Stimulated activated effector memory CD8-positive, alpha-beta T cell treated with anti-CD3 and anti-CD28 coated beads, Interleukin-12 subunit alpha, Interleukin-12 subunit beta, amount 100 ng/mL, for 72 hours (primary cell): ENCODE results near the gene CWF19L2.
"Not testable (repeated sequence)": the region's sequence is repeated elsewhere in the genome, so short reads cannot be mapped to it uniquely, and the experiment has no call there.

ENCODE experiments used
- ATAC-seq: fragments of 150-1000 bp; cut with Tn5 transposase; 2 replicates; pipeline ENCODE4 v1.10.0; 2021
- DNase-seq, 2 donors: peaks; one replicate each; pipeline ENCODE4 v3.0.0; 2021 to 2022; ENCODE audit warnings: low spot score in 2 of 2
- H3K27ac Mint-ChIP-seq: one replicate; pipeline ENCODE4 v1.8.0; 2022; ENCODE audit warnings: mild to moderate bottlenecking, mixed read lengths
- H3K36me3 Mint-ChIP-seq: one replicate; pipeline ENCODE4 v1.8.0; 2022; ENCODE audit warnings: mild to moderate bottlenecking, mixed read lengths
- H3K4me1 Mint-ChIP-seq: one replicate; pipeline ENCODE4 v1.8.0; 2022; ENCODE audit warnings: mixed read lengths
- H3K4me3 Mint-ChIP-seq: one replicate; pipeline ENCODE4 v1.8.0; 2022; ENCODE audit warnings: mild to moderate bottlenecking, mixed read lengths
- H3K9me3 Mint-ChIP-seq: one replicate; pipeline ENCODE4 v1.8.0; 2022; ENCODE audit warnings: mixed read lengths

Gene CWF19L2

GRCh38 chr11:107457558-107458271, at the start of gene CWF19L2:
Gene CWF19L2, minus strand, starts transcription at chr11:107457825. Its CDS starts 9 bp downstream, at chr11:107457816.
- Mint-ChIP-seq H3K27ac (peak within 1 kb of the TSS; percentile 94), H3K9me3 (no peaks in the 10 kb centered on the region), H3K4me1 (peaks cover 27% of the 10 kb centered on the region), H3K4me3 (peak within 1 kb of the TSS; percentile 86), H3K36me3 (peaks cover 35% of the 10 kb centered on the region)
- DNase-seq: peak; percentile 73 to 89
- peak; percentile 96 for ATAC-seq

GRCh38 chr11:107505647-107506225, 48.1 kb upstream of the CWF19L2 start:
- Mint-ChIP-seq H3K9me3 (peaks cover 3% of the 10 kb centered on the region), H3K4me1 (no peaks in the 10 kb centered on the region), H3K36me3 (peaks cover 52% of the 10 kb centered on the region), H3K27ac (peak overlapping the region; percentile 50), H3K4me3 (no peak overlapping the region)
- no peak for DNase-seq
- ATAC-seq: no peak

- Mint-ChIP-seq H3K4me1 (no peaks in the 10 kb centered on the region), H3K4me3 (no peak overlapping the region), H3K9me3 (peaks cover 3% of the 10 kb centered on the region), H3K27ac (no peak overlapping the region), H3K36me3 (peaks cover 46% of the 10 kb centered on the region)
- DNase-seq: no peak
- no peak for ATAC-seq
These were observed 47.4 kb upstream of the CWF19L2 start for GRCh38 chr11:107504981-107505380.

- Mint-ChIP-seq H3K27ac (no peak overlapping the region), H3K36me3 (peaks cover 45% of the 10 kb centered on the region), H3K4me1 (no peaks in the 10 kb centered on the region), H3K9me3 (peaks cover 3% of the 10 kb centered on the region), H3K4me3 (no peak overlapping the region)
- ATAC-seq (no peak), DNase-seq (no peak)
These were observed 44.1 kb upstream of the CWF19L2 start for GRCh38 chr11:107501713-107502112.

GRCh38 chr11:107497371-107497770, 39.7 kb upstream of the CWF19L2 start:
- H3K36me3 Mint-ChIP-seq: peaks cover 12% of the 10 kb centered on the region
- H3K4me1 Mint-ChIP-seq, DNase-seq, H3K4me3 Mint-ChIP-seq, ATAC-seq, H3K27ac Mint-ChIP-seq, H3K9me3 Mint-ChIP-seq: not testable (repeated sequence)

- H3K9me3 Mint-ChIP-seq: no peaks in the 10 kb centered on the region
- H3K36me3 Mint-ChIP-seq: peaks cover 2% of the 10 kb centered on the region
- no peak overlapping the region for H3K27ac Mint-ChIP-seq
- H3K4me1 Mint-ChIP-seq: no peaks in the 10 kb centered on the region
- DNase-seq (no peak), ATAC-seq (no peak)
- H3K4me3 Mint-ChIP-seq: no peak overlapping the region
These were observed 38.4 kb upstream of the CWF19L2 start for GRCh38 chr11:107496011-107496410.

GRCh38 chr11:107494055-107494454, 36.4 kb upstream of the CWF19L2 start:
- Mint-ChIP-seq H3K9me3 (no peaks in the 10 kb centered on the region), H3K27ac (no peak overlapping the region)
- ATAC-seq: no peak

GRCh38 chr11:107493117-107493516, 35.5 kb upstream of the CWF19L2 start:
- DNase-seq: no peak
- Mint-ChIP-seq H3K4me3 (no peak overlapping the region), H3K9me3 (no peaks in the 10 kb centered on the region), H3K27ac (no peak overlapping the region), H3K4me1 (no peaks in the 10 kb centered on the region), H3K36me3 (no peaks in the 10 kb centered on the region)
- no peak for ATAC-seq

More at GRCh38 chr11:107494055-107494454, 36.4 kb upstream of the CWF19L2 start:
- Mint-ChIP-seq H3K4me1 (no peaks in the 10 kb centered on the region), H3K36me3 (no peaks in the 10 kb centered on the region), H3K4me3 (no peak overlapping the region)
- DNase-seq: no peak

- ATAC-seq (no peak), DNase-seq (no peak)
- Mint-ChIP-seq H3K4me3 (no peak overlapping the region), H3K4me1 (no peaks in the 10 kb centered on the region), H3K36me3 (no peaks in the 10 kb centered on the region), H3K27ac (no peak overlapping the region), H3K9me3 (no peaks in the 10 kb centered on the region)
These were observed 33.2 kb upstream of the CWF19L2 start for GRCh38 chr11:107490836-107491235.

GRCh38 chr11:107482234-107482633, 24.6 kb upstream of the CWF19L2 start:
- no peak overlapping the region for H3K4me3 Mint-ChIP-seq
- no peaks in the 10 kb centered on the region for H3K4me1 Mint-ChIP-seq
- DNase-seq (no peak), ATAC-seq (no peak)
- no peaks in the 10 kb centered on the region for H3K36me3 Mint-ChIP-seq
- no peak overlapping the region for H3K27ac Mint-ChIP-seq
- no peaks in the 10 kb centered on the region for H3K9me3 Mint-ChIP-seq

GRCh38 chr11:107478922-107479321, 21.3 kb upstream of the CWF19L2 start:
- DNase-seq (no peak), ATAC-seq (no peak)
- Mint-ChIP-seq H3K4me3 (no peak overlapping the region), H3K9me3 (no peaks in the 10 kb centered on the region), H3K27ac (no peak overlapping the region), H3K4me1 (no peaks in the 10 kb centered on the region), H3K36me3 (no peaks in the 10 kb centered on the region)

- Mint-ChIP-seq H3K4me3 (no peak overlapping the region), H3K36me3 (no peaks in the 10 kb centered on the region), H3K4me1 (no peaks in the 10 kb centered on the region), H3K9me3 (no peaks in the 10 kb centered on the region), H3K27ac (no peak overlapping the region)
- DNase-seq (no peak), ATAC-seq (no peak)
These were observed 20.2 kb upstream of the CWF19L2 start for GRCh38 chr11:107477820-107478219.

- no peak overlapping the region for H3K27ac Mint-ChIP-seq
- no peaks in the 10 kb centered on the region for H3K4me1 Mint-ChIP-seq
- no peak for ATAC-seq
- DNase-seq: no peak
- H3K36me3 Mint-ChIP-seq: no peaks in the 10 kb centered on the region
- no peaks in the 10 kb centered on the region for H3K9me3 Mint-ChIP-seq
- no peak overlapping the region for H3K4me3 Mint-ChIP-seq
These were observed 16.2 kb upstream of the CWF19L2 start for GRCh38 chr11:107473792-107474191.

- ATAC-seq (no peak), DNase-seq (no peak)
- Mint-ChIP-seq H3K4me3 (no peak overlapping the region), H3K27ac (no peak overlapping the region), H3K4me1 (no peaks in the 10 kb centered on the region), H3K36me3 (no peaks in the 10 kb centered on the region), H3K9me3 (no peaks in the 10 kb centered on the region)
These were observed 15.3 kb upstream of the CWF19L2 start for GRCh38 chr11:107472966-107473365.

GRCh38 chr11:107468596-107468995, 11.0 kb upstream of the CWF19L2 start:
- Mint-ChIP-seq H3K9me3 (peaks cover 4% of the 10 kb centered on the region), H3K27ac (no peak overlapping the region), H3K36me3 (no peaks in the 10 kb centered on the region), H3K4me3 (no peak overlapping the region), H3K4me1 (no peaks in the 10 kb centered on the region)
- ATAC-seq: no peak
- no peak for DNase-seq

- Mint-ChIP-seq H3K36me3 (no peaks in the 10 kb centered on the region), H3K27ac (no peak overlapping the region), H3K4me1 (no peaks in the 10 kb centered on the region), H3K4me3 (no peak overlapping the region), H3K9me3 (peaks cover 7% of the 10 kb centered on the region)
- no peak for ATAC-seq
- no peak for DNase-seq
These were observed 10.1 kb upstream of the CWF19L2 start for GRCh38 chr11:107467696-107468095.
